Activated CD8-positive, alpha-beta memory T cell treated with anti-CD3 and anti-CD28 coated beads, Interleukin-2, amount 50 U/mL, for 48 hours (primary cell): ENCODE results near the gene JMJD6.
"Not testable (repeated sequence)": the region's sequence is repeated elsewhere in the genome, so short reads cannot be mapped to it uniquely, and the experiment has no call there.

Source experiments
- DNase-seq: peaks from one replicate; pipeline ENCODE4 v3.0.0-alpha.2; 2020

Gene JMJD6

DNA sequence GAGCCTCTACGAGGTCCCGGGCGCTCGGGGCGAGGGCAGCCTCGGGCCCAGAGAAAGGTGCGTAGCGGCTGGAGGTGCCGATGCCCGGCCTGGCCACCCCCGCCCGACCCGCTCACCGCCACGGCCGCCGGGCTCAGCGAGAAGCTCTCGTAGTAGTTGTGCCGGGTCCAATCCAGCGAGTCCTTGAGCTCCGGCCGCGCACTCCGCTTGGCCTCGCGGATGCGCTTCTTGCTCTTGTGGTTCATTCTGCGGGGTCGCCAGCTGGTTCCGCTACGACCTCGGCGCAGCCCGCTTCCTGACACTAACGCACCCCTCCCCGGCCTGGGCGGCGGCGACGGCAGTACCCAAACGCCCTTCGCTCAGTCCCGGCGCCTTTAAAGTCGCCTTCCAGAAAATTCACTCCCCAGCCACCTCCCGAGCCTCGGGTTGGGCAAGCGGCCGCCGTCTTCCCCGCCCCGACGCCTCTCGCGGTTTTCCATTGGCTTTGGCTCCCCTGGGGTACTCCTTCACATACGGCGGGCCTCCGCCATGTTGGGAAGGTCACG is at the start of gene JMJD6:
JMJD6 (minus strand) TSS at position 376 of the 545 bp plus-strand sequence; CDS start at position 245, 131 bp downstream.
- no peak for DNase-seq

DNA sequence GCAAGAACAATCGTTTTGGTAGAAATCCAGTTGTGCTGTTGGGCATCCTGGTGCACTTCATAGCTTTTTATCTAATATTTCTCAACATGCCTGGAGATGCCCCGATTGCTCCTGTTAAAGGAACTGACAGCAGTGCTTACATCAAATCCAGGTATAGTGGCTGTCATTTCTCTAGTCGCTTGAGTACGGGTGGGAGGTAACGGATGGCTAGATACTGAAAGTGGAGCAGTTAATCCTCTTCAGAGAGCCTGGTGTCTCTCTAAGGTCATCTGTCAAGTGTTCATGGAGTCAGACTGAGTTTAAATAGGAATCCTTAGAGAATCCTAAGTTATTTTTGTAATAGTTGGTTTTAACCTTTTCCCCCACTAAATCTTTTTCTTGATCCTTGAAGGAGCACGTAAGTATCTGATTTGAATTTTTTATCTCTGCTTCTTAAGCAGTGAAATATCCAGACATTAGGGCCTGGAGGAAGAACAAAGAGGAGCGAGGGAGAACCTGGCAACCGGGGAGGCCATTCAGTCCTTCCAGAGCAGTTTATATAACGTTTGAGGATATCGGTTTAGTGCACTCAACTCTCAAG is 48.7 kb upstream of the JMJD6 start:
- no peak for DNase-seq

DNA sequence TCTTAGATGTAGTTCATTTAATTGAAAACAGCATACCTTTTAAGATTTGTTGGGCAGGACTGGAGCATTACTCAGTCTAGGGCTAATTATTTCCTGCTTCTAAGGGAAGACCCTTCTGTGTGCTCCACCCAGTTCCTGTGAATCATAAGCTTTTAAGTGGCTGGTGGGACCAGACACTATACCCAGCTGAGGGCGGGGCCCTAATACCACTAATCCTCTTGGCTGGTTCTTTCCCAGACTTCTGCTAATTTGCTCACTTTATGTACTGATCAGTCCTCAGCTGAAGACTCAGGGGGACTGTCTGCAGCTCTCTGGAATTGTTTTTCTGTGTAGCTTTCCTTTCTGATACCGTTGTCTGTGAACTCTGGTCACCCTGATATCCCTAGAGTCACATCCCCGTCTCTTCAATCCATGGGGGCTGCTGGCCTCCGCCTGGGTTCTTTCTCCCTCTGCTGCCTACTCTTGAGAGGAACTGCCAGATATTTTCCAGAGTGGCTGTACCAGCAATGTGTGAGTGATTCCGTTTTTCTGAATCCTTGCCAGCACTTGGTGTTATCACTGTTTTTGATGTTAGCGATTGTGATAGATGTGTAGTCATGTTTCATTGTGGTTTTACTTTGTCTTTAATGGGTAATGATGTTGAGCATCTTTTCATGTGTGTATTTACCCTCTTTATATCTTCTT is 46.6 kb upstream of the JMJD6 start:
- DNase-seq: peak; percentile 61

DNA sequence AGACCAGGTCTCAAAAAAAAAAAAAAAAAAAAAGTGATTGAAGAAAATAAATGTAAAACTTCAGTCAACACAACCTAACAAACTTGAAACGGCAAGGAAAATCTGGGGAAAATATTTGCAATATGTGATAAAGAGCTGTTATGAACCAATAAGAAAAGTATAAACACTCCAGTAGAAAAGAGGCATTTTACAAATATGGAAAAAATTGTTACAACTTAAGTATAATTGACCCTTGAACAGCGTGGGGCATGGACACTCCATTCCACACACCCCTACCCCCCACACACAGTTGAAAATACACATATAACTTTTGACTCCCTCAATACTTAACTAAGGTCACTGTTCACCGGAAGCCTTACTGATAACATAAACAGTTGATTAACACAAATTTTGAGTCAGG is 32.2 kb upstream of the JMJD6 start:
- no peak for DNase-seq

DNA sequence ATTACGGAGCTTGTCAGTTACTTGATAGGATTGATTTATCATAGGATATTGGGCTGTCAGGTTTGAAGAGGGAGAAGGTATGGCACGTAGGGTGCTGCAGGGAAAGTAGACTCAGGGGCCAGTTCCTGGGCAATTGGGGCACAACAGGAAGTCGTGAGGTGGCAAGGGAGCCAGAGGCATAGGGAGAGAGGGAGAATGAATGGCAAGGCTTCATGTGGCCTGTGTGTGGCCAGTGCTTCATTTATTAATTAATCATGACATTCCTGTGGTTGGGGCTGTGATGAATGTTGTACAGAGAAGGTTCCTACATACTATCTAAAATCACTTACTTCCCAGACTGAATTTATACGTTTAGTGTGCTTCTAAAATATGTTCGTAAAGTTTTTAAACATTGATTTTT is 30.9 kb upstream of the JMJD6 start:
- no peak for DNase-seq

DNA sequence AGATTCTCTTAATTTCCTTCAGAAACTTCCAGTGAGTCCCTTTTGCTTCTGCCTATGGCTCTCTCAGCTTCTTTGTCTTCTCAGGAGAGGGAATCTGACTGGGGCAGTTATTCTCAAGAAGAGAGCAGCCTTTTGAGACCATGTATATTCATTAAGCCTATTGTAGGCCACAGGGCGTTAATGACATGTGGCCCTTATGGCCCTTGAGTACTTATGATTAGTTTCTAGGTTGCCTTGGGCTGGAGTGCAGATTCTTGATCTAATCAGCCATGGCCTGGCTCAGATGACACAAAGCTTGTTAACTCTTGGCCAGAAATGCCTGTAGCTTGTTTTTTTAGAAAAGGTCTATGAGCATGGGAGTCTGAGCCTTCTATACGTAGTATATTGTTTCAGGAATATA is 28.9 kb upstream of the JMJD6 start:
- DNase-seq: no peak

DNA sequence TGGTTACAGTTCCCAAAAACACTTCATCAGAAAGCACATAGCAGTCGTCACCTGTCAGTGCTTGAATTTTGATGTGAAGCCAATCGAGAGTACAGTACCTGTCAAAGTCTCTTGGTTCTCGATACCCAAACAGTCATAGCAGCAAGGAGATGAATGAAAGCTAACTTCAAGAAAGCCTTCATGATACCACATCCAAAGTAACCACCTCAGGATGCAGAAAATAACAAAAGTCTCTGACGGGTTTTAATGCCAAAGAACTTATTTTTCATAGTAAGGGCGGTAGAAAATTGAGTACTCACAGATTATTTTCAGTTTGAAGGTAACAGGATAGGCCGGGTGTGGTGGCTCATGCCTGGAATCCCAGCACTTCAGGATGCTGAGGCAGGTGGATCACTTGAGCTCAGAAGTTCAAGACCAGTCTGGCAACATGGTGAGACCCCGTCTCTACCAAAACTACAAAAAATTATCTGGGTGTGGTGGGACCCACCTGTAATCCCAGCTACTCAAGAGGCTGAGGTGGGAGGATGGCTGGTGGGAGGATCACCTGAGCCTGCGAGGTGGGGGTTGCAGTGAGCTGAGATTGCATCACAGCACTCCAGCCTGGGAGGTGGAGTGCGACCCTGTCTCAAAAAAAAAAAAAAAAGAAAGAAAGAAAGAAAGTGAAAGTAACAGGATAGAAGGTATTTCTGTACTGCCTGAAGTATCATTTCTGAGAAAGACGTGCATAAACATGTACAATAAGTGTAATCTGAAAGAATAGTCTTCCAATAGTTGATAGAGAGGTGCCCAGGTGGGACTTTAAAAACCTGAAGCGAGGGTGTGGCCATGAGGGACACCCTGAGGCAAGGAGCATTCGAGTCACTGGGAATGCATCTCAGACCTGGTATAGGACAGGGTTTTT is 26.9 kb upstream of the JMJD6 start:
- DNase-seq: no peak

DNA sequence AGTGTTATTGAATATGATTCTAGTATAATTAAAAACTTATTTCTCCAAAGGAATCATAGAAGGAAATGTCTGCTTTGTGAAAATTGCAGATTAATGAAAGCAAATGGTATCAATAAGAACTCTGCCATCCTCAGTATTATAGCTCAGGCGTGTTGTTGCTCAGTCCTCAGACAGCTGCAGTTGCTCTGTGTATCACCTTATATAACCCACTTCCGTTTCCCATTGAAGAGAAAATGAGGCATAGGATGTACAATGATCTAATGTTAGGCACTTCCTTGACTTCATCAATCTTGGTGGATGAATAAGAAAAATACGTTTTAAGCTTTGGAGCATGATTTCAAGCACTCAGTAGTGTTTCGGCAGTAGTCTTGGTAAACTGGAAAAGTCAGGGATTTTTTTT is 25.6 kb upstream of the JMJD6 start:
- no peak for DNase-seq

DNA sequence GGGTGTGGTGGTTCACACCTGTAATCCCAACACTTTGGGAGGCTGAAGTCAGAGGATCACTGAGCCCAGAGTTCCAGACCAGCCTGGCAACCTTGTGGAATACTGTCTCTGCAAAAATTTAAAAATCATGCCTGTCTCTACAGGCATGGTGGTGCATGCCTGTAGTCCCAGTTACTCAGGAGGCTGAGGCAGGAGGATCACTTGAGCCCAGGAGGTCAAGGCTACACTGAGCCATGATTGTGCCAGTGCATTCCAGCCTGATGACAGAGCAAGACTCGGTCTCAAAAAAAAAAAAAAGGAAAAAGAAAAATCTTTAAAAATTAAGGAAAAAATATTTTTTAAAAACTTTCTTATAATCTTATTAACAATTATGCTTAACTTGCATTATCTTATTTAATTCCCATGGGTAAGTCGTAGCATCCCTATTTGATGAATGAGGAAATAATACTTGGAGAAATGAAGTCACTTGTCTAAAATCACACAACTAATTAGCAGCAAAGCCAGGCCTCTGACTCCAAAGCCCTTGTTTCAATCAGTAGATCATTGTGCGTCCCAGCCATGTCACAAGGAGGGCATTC is 25.1 kb upstream of the JMJD6 start:
- DNase-seq: no peak

DNA sequence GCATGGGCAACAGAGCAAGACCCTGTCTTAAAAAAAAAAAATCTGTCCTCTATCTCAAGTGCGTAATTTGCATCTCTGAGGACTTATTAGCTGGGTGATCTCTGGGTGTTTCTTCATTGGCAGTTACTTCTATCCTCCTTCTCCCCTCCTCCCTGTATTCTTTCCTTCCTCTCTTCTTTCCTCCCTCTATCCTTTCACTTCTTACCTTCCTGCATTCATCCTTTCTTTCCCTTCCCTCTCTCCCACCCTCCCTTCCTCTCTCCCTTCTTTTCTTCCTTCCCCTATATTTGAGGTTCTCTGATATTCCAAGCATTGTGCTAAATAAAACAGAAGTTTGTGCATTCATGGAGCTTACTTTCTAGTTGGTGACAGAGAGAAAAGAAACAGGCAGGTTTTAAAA is 22.3 kb upstream of the JMJD6 start:
- no peak for DNase-seq

DNA sequence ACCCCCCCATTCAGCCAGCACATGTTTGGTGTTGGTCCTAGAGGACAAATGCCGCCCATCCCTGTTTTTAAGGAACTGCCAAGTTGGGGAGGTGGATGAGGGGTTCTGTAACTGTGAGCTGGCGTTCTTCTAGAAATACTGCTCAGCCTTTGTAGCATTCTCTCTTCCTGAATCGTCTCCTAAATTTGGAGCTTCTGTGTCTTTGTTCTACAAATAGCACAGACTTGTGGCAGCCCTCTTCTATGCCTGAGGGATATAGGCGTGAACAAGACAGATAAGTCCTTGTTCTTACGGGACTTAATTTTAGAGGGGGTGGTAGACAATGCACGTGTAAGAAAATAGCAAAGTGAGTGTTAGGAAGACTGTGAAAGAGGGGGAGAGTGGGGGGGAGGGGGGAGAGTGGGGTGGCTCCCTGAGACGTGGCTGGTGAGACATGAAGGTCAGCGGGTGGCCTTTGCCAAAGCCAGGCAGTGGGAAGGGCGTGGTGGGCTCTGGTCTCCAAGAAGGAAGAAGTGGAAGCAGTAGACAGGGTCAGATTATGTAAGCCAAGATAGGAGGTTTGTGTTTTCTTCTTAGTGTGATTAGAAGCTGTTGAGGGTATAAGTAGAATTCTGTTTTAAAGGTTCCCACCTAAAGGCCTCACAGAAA is 21.4 kb upstream of the JMJD6 start:
- DNase-seq: no peak

DNA sequence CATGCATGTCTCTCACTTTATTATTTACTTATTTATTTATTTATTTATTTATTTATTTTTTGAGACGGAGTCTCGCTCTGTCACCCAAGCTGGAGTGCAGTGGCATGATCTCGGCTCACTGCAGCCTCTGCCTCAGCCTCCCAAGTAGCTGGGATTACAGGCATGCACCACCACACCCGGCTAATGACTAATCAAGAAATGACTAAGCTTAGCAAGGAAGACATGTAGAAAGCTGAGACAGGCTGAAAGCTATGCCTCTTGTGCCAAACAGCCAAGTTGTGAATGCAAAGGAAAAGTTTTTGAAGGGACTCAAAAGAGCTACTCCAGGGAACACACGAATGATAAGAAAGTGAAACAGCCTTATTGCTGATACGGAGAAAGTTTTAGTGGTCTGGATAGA is 19.4 kb upstream of the JMJD6 start:
- DNase-seq: not testable (repeated sequence)

DNA sequence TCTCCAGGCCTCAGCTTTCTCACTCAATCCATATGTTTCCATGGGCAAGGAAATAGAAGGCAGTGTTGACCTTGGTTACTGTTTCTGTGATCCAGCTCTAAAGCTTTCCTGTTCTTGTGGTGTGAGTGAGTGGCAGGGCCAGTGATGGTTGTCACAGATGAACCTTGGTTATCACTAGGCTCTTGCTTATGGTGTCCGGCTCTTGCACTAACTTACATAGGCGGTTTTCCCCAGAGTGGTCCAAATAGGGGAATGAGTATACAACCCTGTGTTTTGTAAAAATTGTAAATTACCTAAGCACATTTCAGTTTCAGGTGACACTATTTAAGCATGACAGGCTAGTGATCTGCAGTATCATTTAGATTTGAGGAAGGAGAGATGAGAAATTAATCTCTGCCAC is 18.3 kb upstream of the JMJD6 start:
- no peak for DNase-seq

DNA sequence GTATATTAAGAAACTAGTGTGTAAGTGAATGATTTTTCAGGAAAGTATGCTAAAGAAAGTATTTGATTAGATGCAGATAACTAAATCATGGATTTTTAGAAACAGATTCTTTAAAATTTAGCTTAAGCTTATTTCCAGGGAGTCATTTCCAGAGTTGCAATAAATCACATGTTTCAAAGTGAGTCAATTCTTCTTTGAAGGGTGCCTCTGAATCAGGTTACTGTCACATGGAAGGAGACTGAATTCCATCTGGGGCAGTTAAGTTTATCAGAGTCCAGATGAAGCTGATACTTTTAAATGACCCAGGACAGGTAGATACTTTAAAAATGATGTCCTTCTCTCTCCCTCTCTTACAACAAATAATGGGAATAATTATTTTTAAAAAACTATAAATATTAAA is 16.6 kb upstream of the JMJD6 start:
- DNase-seq: no peak

DNA sequence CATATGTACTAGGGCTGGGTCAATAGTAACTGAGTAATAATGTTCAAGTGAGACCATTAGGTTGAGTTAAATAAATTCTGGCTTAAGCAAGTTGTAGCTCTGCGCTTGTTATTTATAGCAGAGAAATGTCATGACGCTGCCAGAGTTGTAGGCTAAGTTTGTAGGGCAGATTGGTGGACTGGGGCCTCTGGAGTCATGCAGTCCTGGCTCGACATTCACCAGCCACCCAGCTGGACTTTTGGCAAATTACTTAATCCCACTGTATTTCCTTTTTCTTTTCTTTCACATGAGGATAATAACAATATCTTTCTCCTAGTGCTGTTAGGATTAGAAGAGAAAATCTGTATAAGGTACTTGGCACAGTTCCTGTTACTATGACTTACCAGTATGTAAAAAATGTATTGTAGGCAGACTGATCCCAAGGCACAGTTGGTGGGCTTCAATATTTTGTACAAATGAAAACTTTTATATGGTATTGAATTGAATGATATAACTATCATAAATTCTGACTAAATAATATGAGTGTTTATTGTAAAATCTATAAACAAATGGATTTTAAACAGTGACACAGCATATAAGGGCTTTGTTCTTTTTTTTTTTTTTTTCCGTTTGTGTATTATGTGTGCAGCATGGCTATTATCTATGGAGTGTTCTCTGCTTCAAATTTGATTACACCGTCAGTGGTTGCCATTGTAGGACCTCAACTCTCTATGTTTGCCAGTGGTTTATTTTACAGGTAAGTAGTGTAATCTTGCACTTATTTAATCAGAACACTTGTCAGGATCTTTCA is 14.1 kb upstream of the JMJD6 start:
- no peak for DNase-seq

DNA sequence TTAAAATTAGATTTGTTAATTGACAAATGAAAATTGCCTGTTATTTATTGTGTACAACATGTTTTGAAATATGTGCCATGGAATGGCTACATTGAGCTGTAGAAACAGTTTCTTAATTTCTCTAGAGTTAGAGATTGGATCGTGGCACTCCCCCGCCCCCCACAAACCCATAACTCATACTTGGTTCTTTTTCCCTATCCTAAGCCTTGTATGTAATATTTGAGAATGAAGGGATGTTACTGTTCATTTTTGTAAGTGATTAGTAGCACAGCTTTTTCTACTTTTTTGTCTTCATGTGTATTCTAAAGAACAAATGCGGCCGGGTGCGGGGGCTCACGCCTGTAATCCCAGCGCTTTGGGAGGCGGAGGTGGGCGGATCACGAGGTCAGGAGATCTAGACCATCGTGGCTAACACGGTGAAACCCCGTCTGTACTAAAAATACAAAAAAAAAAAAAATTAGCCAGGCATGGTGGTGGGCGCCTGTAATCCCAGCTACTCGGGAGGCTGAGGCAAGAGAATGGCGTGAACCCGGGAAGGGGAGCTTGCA is 13.2 kb upstream of the JMJD6 start:
- not testable (repeated sequence) for DNase-seq

DNA sequence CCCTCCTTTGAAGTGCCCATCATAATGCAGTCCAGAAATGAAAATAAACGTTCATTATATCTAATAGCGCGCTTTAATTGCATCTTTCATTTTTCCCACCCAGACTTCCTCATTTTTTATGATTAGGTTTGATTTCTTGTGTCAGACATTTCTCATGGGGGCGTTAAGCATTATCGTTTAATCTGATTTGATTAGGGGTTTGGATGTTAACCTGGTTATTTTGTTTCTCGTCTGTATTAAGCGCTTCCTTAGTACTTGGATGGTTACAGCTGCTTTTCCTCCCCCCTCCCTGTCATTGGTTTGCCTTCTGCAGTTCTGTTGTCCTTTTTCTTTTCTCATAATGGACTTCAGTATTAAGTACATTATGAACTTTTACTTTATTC is 12.1 kb upstream of the JMJD6 start:
- no peak for DNase-seq

DNA sequence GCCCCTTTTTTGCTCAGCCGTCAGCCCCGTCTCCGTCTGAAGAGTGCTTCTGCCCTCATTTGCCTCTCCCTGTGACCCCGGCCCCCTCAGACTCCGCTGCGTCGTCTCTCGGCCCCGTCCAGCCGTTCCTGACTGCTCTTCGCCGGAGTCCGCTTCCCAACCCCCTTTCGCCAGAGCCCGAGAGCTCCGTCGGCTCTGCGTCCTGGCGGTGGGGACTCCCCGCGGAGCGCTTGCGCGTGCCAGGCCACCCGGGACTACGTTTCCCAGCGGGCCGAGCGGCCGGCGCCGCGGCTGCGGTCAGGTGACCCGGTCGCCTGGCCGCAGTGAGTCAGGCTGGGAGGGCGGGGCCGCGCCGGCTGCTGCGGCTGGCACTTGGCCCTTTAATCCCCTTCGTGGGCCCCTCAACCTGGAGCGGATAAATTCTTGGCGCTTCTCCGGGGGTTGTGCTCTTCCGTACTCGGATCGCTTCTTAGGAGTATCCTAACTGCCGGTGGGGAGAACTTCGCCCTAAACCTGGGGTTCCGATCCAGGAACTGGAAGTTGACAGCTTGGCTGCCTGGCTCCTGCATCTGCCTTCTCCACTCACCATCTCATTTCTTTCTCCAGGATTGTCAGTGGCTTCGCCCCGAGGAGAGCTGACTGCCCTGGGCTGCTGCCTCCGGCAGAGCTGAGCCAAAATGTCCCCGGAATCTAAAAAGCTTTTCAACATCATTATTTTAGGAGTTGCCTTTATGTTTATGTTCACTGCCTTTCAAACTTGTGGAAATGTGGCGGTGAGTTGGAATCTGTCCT is 11.5 kb upstream of the JMJD6 start, which contains the start of gene MFSD11:
MFSD11 (plus strand) TSS at position 444 of the 792 bp plus-strand sequence; CDS start at position 678, 234 bp downstream.
- peak; percentile 94 for DNase-seq

DNA sequence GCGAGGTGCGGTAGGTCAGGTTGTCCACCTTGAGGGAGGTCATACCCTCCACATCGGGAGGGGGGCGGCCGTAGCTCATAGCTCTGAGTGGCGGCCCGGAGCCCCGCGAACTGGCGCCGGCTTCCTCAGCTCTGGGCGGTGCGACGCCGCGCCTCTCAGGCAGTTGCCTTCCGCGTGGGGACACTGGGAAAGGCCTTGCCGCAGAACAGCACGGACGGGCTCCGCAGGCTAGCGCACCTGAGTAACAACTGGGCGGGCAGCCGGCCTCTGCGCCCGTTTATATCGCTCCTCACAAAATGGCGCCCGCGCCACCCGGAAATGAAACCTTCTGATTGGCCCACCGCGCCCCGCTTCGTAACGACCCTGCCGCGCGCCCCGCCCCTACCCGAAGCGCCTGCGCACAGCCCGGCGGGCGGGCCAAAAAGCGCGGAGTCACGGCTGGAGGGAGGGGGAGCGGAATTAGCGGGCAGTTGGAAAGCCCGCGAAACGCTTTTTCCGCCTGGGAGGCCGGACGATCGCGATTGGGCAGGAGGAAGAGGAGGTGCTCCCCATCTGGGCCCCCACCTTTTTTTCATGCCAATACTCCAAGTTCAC is 10.8 kb upstream of the JMJD6 start, which contains the start of gene SRSF2:
SRSF2 (minus strand) TSS at position 250 of the 594 bp plus-strand sequence; CDS start at position 79, 171 bp downstream.
- peak; percentile 99 for DNase-seq
